Sigmoid colon (tissue), 4 donors: ENCODE results near the gene IGSF9.

ENCODE experiments used
- POLR2AphosphoS5 ChIP-seq, 4 donors: sonication (generic); formaldehyde crosslinking; IDR thresholded peaks; one replicate each; pipeline ENCODE4 v1.6.1; 2017; ENCODE audit warnings: antibody characterized with exemption in 4 of 4
- TF ChIP-seq, protein P1 (sequence below), 4 experiments: fragments of 450-650 bp in 3 of 4; fragments of 200-600 bp in 1 of 4; IDR thresholded peaks; one replicate each; pipeline ENCODE4 v1.5.1; 2016 to 2019; ENCODE audit warnings: antibody characterized with exemption in 4 of 4, mild to moderate bottlenecking in 3 of 4, moderate library complexity in 2 of 4

DNA sequence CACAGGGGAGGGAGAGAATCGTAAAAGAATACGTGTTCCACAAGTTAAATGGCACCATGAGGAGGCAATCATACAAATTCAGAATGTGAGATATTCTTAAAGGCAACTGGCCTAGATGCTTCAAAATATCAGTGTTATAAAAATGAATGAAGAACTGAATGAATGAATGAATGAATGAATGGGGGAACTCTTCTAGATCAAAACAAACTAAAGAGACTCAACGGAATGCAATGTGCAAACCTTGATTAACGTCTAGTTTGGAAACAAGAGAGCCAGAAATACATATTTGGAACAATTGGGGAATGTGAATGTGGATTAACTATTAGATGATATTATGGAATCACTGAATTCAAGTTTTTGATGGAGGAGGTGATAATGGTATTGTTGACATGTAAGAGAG, 62.3 kb downstream of the IGSF9 start:
- TF ChIP-seq, protein P1, sequence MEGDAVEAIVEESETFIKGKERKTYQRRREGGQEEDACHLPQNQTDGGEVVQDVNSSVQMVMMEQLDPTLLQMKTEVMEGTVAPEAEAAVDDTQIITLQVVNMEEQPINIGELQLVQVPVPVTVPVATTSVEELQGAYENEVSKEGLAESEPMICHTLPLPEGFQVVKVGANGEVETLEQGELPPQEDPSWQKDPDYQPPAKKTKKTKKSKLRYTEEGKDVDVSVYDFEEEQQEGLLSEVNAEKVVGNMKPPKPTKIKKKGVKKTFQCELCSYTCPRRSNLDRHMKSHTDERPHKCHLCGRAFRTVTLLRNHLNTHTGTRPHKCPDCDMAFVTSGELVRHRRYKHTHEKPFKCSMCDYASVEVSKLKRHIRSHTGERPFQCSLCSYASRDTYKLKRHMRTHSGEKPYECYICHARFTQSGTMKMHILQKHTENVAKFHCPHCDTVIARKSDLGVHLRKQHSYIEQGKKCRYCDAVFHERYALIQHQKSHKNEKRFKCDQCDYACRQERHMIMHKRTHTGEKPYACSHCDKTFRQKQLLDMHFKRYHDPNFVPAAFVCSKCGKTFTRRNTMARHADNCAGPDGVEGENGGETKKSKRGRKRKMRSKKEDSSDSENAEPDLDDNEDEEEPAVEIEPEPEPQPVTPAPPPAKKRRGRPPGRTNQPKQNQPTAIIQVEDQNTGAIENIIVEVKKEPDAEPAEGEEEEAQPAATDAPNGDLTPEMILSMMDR (IDR thresholded peaks at IDR 0.05) = no peak
- TF ChIP-seq POLR2AphosphoS5 (IDR thresholded peaks at IDR 0.05) = no peak
